ENCODE results near the gene SHB.

- TF ChIP-seq CTCF (IDR thresholded peaks at IDR 0.05) (no peak), POLR2A (IDR thresholded peaks at IDR 0.05) (no peak)
These were observed 38.4 kb upstream of the SHB start for GRCh38 chr9:38107405-38107804.

Data from lower leg skin (tissue), 3 donors.